HFFc6 (cell line): ENCODE results near the gene ARHGEF39. TPM values are rescaled to one million over a fixed set of nuclear protein-coding genes. Genes with fewer than 3 reads are reported as not detected.

Experiments used
- DNase-seq: peaks from one replicate; pipeline ENCODE4 v3.0.0-alpha.2; 2018
- H3K27ac Mint-ChIP-seq: 2 replicates; pipeline ENCODE4 v1.8.0; 2020; ENCODE audit warnings: mild to moderate bottlenecking, mixed read lengths
- H3K27me3 Mint-ChIP-seq: 2 replicates; pipeline ENCODE4 v1.8.0; 2021; ENCODE audit warnings: mild to moderate bottlenecking, moderate library complexity, mixed read lengths; ENCODE audit not compliant: insufficient read depth
- H3K36me3 Mint-ChIP-seq: 2 replicates; pipeline ENCODE4 v1.8.0; 2021; ENCODE audit warnings: low read depth, mixed read lengths
- H3K4me1 Mint-ChIP-seq: 2 replicates; pipeline ENCODE4 v1.8.0; 2020; ENCODE audit warnings: low read depth, mixed read lengths
- H3K4me3 Mint-ChIP-seq: 2 replicates; pipeline ENCODE4 v1.8.0; 2020; ENCODE audit warnings: mild to moderate bottlenecking, moderate library complexity, mixed read lengths
- H3K9me3 Mint-ChIP-seq: 2 replicates; pipeline ENCODE4 v1.8.0; 2020; ENCODE audit warnings: mild to moderate bottlenecking, mixed read lengths
- CTCF ChIP-seq: fragments of 200-600 bp; sonication (generic); IDR thresholded peaks from 2 replicates; pipeline ENCODE4 v1.5.0; 2021; ENCODE audit warnings: antibody characterized with exemption, mild to moderate bottlenecking
- total RNA-seq, 6 experiments: library from RNA; stranded (reverse); fragmentation: NEBNext Ultra II Directional; extraction: Animal tissue kit (Norgen Biotek cat#: 25700); gene quantifications; 2 replicates in 1 of 6; 3 replicates in 5 of 6; pipeline ENCODE4 v1.2.3, GENCODE V29; 2021

Gene ARHGEF39
- total RNA-seq, 6 experiments from 2014 or later, result 1.7 to 4.4 (median 2.6) TPM

GRCh38 chr9:35665471-35665818, 450 bp upstream of the ARHGEF39 start:
- no peaks in the 10 kb centered on the region for H3K9me3 Mint-ChIP-seq
- no peak for TF ChIP-seq CTCF
- no peak for DNase-seq
- peak overlapping the region; percentile 90 for H3K4me3 Mint-ChIP-seq
- peaks cover 70% of the 10 kb centered on the region for H3K4me1 Mint-ChIP-seq
- peak overlapping the region; percentile 60 for H3K27ac Mint-ChIP-seq
- H3K27me3 Mint-ChIP-seq, result peaks cover 5% of the 10 kb centered on the region
- peaks cover 12% of the 10 kb centered on the region; the same call in 1 of the 2 replicates for H3K36me3 Mint-ChIP-seq

DNA sequence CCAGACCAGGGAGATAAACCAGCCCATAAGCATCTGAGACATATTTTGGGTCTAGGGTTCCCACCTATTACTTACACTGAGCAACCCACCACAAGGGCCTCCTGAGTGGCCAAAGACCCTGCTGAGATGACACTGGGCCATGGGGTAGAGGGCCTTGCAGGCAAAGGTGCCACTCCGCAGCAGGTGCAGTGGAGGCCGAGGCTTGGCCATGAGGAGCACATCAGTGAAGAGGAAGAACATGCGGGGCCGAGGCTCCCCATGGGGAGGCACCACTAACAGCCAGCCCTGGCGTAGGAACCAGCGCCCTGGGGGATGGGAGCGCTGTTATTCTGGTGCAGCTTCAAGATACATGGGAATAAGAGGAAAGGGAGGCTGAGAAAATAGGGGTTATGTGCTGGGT, 2.6 kb downstream of the ARHGEF39 start:
- Mint-ChIP-seq H3K27ac (peak overlapping the region; percentile 60; the same call in 1 of the 2 replicates), H3K36me3 (peaks cover 17% of the 10 kb centered on the region; the same call in 1 of the 2 replicates), H3K9me3 (peaks cover 4% of the 10 kb centered on the region), H3K27me3 (peaks cover 10% of the 10 kb centered on the region), H3K4me1 (peaks cover 79% of the 10 kb centered on the region), H3K4me3 (no peak overlapping the region)
- TF ChIP-seq CTCF, result no peak
- DNase-seq, result no peak

DNA sequence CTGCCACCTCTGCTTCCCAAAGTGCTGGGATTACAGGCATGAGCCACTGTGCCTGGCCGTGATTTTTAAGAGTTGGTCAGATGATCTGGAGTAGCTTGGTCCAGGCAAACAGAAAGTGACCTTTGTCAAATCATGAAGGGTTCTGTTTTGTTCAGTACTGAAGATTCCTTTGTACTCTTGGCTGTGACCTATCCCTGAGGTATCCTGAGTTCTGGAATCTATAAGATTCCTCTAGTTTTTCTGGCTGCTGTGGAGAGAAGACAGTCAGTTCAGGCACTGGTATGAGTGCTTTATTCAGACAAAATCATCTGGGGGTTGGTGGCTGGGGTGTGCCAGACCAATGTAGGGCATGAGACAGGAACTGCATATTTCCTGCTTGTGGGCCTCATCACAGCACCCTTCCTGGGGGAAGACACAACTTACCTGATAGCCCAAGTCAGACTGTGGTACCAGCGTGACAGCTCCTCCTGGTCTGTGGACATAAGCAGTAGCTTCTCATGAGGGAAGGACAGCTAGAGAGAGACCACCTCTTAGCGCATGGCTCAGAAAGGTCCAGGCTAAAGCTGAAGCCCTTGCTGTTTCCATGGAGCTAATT, 3.1 kb downstream of the ARHGEF39 start:
- H3K4me3 Mint-ChIP-seq, result no peak overlapping the region; the same call in 1 of the 2 replicates
- TF ChIP-seq CTCF, result no peak
- H3K27me3 Mint-ChIP-seq, result peaks cover 12% of the 10 kb centered on the region
- peaks cover 4% of the 10 kb centered on the region for H3K9me3 Mint-ChIP-seq
- peaks cover 85% of the 10 kb centered on the region for H3K4me1 Mint-ChIP-seq
- peaks cover 17% of the 10 kb centered on the region; the same call in 1 of the 2 replicates for H3K36me3 Mint-ChIP-seq
- H3K27ac Mint-ChIP-seq, result peak overlapping the region; percentile 60; the same call in 1 of the 2 replicates
- no peak for DNase-seq

- H3K4me1 Mint-ChIP-seq, result peaks cover 83% of the 10 kb centered on the region
- peaks cover 8% of the 10 kb centered on the region for H3K27me3 Mint-ChIP-seq
- no peak for DNase-seq
- peak; percentile 63 for TF ChIP-seq CTCF
- H3K36me3 Mint-ChIP-seq, result peaks cover 17% of the 10 kb centered on the region; the same call in 1 of the 2 replicates
- peaks cover 4% of the 10 kb centered on the region for H3K9me3 Mint-ChIP-seq
- H3K27ac Mint-ChIP-seq, result peak overlapping the region; percentile 99
- no peak overlapping the region for H3K4me3 Mint-ChIP-seq
Measured at GRCh38 chr9:35660966-35661415, 4.0 kb downstream of the ARHGEF39 start.

DNA sequence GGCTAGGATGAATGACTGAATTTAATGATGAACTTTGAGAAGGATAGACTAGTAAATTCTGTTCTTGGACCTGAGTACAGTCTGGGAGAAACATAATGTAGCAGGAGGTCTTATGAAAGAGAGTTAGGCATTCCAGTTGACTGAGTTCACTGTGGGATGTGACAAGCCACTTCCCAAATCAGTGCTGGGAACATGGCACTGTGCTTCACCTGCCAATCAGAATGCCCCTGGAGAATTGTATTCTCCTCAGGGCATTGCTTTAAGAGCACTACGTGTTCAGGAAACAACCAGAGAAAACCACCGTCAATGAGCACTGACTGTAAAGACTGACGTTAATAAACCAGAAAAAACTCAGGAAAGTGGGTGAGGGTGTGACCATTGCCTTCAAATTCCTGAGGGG, 5.7 kb downstream of the ARHGEF39 start:
- peak; percentile 76 for DNase-seq

More for the DNA sequence above, 5.7 kb downstream of the ARHGEF39 start:
- Mint-ChIP-seq H3K9me3 (peaks cover 4% of the 10 kb centered on the region), H3K4me3 (peak overlapping the region; percentile 90), H3K27me3 (peaks cover 6% of the 10 kb centered on the region), H3K4me1 (peaks cover 71% of the 10 kb centered on the region), H3K36me3 (peaks cover 17% of the 10 kb centered on the region; the same call in 1 of the 2 replicates), H3K27ac (peak overlapping the region; percentile 99)
- no peak for TF ChIP-seq CTCF
